Fibroblast of skin of left biceps (primary cell): ENCODE measurements around the gene LGR4.

Source experiments
- DNase-seq, 2 experiments: peaks; one replicate each; pipeline ENCODE4 v3.0.0-alpha.2; 2013; ENCODE audit warnings: low read depth in 2 of 2

LGR4 gene

DNA sequence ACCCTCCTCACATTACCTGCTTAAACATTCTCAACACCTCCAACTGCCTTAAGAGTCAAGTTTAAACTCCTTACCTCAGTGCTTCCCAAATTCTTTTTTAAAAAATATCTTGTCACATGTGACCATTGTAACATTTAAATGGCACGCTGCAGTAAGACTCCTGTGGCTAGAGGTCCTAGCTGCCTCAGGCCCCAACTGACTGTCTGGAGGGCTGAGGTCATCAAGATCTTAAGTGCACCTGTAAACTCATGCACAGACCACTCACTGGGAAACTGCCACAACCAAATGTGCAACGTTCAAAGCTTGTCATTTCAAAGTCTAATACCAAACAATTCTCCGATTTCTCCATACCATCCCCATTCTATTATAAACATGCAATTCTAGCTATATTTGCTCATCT is 93.1 kb downstream of the LGR4 start:
- no peak for DNase-seq

DNA sequence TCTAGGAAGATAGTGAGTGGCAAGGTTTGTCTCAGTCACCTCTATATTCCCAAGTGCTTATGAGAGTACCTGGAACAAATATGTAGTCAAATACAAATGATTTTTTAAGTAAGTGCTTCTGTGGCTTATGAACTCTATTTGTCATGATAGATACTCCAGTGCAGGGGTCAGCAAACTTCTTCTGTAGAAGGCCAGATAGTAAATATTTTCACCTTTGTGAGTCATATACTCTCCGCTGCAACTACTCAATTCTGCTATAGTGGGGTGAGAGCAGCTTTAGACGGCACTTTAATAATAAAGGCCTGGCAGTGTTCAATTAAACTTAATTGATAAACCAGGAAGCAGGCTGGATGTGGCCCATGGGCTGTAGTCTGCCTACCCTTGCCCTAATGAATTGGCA is 97.2 kb downstream of the LGR4 start:
- no peak for DNase-seq

DNA sequence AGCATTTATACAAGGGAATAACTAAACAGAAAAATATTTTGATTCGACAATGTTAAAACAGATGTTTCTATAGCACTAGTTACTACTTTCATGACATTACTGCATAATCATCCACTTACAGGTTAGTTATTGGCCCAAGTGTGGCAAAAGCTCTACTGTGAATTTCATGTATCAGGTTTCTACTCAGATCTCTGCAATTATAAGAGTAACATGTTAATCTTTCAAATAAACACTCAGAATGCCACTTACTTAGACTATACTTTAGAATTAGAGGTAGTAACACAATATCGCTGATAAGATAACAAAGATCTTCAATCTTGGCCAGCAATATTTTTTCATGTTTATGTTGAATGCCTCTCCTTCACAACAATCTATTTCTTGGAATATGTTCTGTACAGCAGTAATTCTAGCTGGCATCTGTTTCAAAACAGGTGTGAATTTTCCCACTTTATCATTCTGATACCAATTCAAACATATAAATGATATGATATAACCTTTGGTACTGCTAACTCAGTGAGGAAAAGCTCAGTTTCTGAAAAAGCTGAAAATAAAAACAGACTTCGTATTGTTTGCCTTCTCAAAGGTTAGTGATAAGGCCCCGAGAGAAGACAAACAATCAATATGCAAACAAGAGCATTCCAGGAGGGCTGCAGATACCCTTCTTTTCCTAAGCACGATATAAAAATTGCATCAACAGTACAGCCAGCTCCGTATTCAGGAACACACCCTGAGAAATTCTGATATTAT is 98.6 kb downstream of the LGR4 start:
- no peak for DNase-seq

DNA sequence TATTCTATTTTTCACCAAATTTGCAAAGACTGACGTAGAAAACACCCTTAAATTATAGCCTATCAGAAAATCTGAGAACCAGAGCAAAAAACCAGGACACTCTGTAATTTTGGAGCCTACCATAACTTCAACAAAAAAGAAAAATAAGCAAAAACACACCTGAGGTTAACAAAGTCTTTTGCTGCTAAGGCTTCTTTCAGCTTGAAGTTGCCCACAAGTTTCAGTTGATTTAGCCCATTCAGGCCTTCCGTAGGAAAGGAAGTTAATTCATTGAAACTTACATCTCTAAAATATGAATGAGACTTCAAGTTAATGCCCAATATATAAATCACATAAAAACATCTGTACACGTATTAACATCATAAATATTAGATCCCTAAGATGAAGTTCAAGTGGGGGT is 99.2 kb downstream of the LGR4 start:
- DNase-seq, result no peak

DNA sequence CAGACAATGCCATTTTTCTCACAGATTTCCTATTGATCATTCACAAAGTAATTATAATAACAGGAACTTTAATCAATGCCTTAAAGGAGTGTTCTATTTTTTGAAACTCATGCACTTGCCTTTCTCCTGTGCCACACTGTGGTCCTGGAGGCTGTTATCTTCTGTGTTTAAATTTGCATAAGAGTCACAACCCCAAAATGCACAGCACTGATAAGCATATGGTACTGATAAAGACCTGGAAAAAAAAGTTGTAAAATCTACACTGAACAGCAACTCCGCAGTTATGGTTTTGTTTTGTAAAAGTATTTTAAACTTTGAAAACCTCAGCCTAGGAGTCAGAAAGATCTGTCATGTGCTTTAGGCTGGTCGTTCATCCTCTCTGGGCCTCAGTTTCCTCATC is 100.4 kb downstream of the LGR4 start:
- no peak for DNase-seq

DNA sequence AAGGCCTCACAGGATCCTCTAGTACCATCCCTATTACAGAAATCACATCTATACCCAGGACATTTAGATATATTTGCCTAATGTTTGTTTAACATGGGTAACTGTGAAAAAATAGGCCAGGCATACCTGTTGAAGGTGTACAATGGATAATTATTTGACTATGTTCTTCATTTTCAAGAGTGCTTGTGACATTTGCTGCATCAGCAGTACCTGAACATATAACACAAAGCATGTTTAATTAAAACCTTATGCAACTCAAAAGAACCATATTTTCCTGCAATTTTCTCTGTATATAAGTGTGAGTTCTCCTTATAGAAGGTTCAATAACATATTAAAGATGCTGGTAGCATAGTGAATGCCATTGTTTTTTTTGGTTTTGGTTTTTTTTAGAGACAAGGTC is 101.1 kb downstream of the LGR4 start:
- no peak for DNase-seq

DNA sequence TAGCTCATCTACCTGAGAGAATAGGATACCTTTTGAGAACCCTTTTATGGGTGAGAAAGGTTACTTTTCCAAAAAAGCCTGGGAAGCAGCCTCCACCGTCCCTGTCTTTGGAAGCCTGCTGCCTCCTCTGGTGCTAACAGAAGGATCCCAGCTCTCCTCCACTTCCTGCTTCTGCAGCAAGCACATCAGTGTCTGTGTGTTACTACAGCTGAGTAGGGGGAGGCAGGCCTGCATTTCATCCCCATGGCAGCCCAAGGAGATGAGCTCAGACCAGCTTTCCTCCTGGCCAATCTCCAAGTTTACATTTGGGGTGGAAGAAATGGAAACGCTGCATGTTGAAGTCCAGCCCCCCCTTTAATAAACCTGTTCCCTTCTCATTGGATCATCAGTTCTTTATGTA is 102.2 kb downstream of the LGR4 start:
- no peak for DNase-seq

DNA sequence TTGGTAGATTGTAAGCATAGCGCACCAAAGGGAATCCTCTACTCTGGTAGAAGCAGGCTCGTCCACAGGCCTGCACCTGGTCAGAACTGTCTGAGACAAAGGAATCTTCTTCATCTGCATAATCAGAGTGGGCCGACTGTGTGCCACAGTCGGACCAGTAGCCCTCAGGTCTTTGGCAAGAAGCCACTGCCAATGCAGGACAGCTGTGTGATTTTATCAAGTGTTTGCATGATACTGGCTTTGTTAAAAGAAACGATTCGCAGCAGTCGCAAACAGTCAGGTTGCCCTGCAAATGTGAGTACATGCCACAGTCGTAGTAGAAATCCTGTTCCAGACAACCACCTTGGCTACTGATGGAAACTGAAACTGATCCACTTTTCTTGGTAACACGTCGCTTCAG is 104.7 kb downstream of the LGR4 start:
- DNase-seq, result no peak

DNA sequence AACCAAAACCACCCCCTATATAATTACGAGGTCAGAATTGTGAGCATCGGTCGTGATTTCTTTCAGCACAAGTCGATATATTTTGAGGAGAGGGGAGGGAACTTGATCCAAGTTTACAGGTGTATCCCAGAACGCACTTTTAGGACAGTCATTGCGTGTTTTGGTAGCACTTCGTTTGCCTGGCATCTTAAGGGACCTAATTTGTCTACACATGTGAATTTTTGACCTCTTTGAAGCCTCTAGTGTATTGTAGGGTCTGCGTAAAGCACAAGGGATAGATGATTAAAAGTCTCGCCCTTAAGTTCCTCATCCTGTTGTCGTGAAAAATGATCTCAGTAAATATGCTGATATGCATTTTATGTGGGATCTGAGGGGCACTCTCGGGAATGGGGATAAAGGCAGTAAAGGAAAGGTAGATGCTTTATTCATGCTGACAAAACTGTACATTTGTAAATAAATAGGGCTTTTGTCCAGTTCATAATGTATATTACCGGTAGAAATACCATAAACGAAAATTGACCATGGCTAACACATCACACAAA is 108.9 kb downstream of the LGR4 start:
- no peak for DNase-seq

DNA sequence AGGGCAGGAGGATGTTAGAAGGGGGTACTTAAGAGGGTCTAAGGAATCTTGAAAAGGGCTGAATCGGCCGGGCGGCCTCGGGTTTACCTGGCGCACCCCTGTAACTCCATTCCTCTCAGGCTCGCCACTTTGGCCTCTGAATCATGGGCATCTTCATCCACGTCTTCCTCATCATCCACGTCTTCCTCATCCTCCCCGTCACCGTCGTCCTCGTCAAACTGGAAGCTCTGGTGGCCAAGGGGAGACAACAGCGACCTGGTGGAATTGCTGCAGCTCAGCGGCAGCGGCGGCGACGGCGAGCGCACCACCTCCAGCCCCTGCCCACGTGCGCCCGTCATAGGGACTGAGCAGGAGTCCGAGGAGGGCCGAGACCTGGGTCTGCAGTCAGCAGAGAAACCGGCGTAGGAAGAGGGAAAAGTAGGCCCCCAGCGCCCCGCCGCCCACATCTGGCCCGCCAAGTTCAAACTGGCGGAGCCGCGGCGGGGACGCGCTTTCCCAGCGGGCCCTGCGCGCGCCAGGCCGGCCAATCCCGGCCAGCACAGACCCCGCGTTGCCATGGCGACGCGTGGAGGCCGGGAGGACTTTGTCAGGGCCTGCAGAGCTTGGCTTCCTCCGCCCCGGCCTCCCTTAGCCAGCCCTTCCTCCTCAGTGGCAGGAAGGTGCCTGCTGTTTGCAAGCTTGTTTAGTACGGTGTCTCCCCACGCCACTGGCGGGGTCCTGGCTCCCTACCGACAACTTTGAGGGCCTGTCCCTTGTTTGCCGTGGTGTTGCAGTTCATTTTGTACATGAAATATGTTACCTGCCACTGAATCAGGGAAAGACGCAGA is 109.6 kb downstream of the LGR4 start, which contains the start of gene CCDC34:
Gene CCDC34, minus strand, starts transcription at position 467 of the 827 bp plus-strand sequence. Its CDS starts 21 bp downstream, at position 446.
- DNase-seq, result peak; percentile 79 to 83

DNA sequence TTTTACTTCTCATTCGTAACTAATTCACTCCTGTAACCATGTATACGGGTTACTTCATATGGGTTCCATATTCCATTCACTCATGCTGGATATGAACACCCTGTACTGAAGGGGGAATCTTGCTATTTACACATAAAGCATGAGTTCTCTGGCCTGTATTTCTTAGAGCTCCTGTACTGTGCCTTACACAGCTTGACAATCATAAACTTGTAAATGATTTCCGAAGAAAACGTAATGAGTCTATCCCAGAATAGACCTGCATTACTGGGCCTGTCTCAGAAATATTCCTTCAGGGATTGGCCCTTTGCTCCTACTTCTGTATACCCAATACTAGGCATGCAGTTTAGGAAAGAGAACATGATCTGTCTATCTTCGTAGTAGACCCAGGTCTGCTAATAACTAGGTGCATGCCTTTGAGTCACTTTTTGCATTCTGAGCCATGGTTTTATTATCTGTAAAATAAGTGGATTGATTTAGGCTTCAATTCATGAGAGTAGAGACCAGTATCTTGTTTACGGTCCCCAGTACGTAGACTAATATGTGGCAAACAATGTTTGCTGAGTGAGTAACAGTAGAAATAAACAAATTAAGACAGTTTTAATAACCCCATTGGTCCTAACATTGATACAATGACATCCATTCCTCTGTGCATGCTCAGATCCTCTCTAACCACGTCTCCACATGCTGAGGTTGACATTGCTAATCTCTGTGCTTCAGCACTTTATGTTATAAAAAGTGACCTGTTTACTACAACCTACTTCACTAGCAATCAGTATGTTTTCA is 110.8 kb downstream of the LGR4 start:
- no peak for DNase-seq

DNA sequence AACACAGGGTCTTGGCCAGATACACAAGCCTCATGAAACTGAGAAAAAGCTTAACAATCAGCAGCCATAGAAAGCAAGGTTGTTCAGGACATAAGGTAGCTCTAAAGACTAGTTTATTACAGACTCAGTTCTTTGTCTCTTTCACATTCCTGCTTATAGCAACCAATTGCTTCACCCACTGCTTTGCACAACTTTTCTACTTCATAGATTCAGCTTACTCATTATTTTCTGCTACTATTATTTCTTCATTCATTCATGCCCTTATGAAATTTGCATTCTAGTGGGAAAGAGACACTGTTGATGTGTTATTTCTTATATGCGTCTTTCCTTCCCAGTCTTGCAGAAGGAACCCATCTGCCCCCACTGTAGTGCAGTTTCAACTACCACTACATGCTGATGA is 114.3 kb downstream of the LGR4 start:
- DNase-seq, result no peak

DNA sequence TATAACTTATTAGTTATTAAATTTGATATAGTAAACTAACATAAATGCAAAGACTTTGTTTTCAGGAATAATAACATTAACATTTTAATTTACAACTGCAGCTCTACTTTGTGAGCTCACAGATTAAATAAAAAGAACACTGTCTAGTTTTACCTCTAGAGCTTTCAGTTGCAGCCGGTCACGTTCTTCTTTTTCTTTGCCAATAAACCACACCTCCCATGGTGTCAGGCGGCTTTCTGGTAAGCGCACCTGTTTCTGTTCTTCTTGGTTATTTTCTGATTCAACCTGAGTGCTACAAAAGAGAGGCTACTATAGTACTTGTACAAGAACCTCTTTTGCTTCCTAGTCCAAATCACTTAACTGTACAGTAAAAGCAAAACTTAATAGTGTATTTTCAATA is 115.3 kb downstream of the LGR4 start:
- DNase-seq, result no peak

DNA sequence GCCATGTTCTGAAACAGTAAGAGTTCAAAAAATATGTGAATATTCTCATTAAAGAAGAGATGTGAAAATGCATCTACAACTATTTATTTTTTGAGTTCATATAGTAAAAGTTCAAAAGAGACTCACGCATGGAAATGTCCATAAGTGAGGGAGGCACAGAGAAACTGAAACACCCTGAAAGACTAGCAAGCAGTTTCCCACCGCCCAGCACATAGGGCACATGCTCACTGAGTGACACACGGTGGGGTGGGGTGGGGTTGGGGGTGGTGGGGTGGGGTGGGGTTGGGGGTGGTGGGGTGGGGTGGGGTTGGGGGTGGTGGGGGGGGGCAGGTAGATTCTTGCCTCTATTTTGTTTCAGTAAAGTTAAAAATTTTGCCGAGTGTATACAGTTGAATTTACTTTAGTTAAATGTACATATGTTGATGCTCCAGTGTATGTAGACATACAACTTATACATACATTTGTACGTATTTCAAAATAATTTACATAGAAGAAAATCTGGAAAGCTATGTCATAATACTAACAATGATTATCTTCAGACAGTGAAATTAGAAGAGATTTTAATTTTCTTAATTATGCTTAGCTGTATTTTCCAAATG is 115.9 kb downstream of the LGR4 start:
- no peak for DNase-seq

DNA sequence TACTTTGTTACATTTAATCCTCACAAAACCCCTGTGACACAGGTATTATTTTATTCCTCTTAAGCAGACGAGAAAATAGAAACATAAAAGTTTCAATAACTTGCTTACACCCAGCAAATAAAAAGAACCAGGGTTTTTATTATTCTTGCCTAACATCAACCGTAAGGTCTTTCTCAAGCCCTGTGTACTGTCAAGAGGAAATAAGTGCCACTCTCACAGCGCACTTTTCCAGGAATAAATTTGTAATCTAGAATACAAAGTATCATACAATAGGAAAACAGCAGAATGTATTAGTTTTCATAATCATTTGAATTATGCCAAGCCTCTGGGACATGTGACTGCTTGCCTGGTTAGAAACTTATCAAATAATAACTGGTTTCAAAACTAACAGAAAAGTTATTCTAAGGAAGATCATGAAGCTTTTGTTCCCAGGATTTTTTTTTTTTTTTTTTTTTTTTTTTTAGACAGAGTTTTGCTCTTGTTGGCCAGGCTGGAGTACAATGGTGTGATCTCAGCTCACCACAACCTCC is 117.0 kb downstream of the LGR4 start:
- no peak for DNase-seq

DNA sequence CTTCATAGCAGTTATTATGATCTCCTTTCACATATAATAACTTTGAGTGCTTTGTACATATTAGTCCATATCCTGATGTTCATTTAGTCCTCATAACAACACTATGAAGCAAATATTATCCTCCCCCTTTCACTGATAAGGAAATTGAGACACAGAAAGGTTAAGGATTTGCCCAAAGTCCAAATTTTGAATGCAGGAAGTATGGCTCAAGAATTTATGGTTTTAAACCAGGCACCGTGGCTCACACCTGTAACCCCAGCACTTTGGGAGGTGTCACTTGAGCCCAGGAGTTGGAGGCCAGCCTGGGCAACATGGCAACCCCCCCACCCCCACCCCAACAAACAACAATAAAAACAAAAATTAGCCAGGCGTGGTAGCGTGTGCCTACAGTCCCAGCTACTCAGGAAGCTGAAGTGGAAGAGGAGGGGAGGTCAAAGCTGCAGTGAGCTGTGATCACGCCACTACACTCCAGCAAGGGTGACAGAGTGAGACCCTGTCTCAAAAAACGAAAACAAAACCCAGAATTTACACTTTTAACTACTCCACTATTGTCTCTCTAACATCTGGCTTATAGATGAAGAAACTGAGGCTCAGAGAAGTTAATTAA is 118.1 kb downstream of the LGR4 start:
- DNase-seq, result no peak

DNA sequence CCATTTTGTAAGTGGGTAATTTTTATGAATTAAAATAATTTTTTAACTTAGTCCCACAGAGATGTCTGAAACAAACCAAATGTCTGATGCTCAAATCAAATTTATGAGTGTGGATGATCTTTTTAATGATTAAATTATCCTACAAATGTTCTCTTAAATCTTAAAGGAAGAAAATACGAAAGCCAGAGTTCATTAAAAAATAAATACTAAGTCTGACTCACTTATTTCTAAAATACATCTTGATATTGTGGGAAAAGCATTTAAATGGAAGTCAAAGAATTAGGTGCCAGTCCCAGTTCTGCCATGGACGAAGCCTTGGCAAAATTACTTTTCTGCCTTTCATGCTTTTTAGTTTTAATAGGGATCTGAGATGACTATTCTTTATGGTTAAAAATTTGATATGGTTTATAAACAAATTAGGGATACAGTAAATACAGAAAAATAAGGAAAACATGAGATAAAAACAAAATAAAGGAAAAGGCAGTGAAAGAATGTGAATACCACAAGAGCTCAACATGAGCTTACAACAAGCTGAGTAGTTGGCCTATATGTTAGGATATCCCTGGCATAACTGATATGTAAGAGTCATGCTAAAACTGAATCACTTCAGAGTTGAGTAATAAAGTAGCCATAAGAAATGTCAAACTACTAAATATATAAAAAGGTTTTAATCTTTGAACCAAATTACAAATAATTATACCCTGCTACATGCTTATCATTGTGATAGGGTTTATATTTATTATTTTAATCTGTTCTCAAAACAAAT is 118.8 kb downstream of the LGR4 start:
- no peak for DNase-seq

DNA sequence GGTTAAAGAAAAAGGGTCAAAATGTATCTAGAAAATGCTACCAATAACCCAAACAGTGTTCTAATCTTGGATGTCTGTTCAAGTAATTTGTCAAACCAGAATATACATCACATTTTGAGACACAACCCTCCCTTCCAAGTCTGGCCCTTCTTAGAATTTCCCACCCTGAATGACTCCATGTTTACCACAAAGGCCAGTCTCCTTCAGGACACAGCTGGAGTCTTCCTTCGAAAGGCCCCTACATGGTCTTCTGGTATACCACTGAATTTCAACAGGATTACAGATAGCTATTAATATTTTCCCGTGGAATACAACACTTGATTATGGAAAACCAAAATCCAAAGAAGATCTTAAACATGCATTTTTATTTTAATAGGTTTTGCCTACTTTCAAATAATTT is 119.8 kb downstream of the LGR4 start:
- DNase-seq, result no peak

DNA sequence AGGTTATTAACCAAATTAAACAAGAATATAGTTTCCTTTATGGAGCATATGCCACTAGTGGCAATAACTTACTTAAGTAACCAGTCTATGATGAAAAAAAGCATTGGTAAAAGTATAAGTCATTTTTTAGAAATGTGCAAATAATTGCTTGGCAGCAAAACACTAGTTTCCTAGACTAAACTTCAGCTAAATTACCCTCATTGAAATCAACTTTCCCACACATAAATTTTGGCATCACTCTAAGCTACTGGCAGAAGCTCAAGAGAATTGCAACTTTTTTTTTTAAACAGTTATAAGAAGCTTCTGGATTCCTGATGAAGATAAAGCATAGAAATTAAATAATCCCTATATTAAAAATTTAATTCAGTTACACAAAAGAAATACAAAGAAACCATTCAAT is 122.1 kb downstream of the LGR4 start:
- DNase-seq, result peak; percentile 53 to 62

DNA sequence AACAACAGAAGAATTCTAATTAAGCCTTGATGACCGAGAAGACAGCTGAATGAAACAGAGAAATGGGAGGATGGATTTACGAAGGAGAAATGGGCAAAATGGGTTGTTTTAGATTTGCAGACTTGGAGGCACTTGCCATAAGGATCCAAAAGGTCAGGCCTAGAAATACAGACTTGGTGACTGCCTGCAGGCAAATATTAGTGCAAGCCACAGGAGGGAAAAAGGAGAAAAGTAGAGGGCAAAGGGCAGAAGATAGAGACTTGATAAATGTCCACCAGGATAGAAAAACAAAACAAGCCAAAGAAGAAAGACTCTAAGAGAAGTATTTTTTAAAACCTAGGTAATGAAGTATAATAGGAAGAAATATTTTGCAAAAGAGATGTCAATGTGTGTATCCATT is 122.7 kb downstream of the LGR4 start:
- no peak for DNase-seq
